ENCODE measurements around the gene SH3GL3.

Gene SH3GL3

GRCh38 chr15:83565138-83565537, 118.0 kb downstream of the SH3GL3 start:
- no peak for DNase-seq (ENCODE audit: low read depth in 2 of 3, low spot score in 2 of 3)

- DNase-seq (ENCODE audit: low read depth in 2 of 3, low spot score in 2 of 3) = no peak
Measured at GRCh38 chr15:83565553-83566159, 118.5 kb downstream of the SH3GL3 start.

GRCh38 chr15:83567318-83567717, 120.2 kb downstream of the SH3GL3 start:
- no peak for DNase-seq (ENCODE audit: low read depth in 2 of 3, low spot score in 2 of 3)

- no peak for DNase-seq (ENCODE audit: low read depth in 2 of 3, low spot score in 2 of 3)
Measured at GRCh38 chr15:83569341-83569740, 122.2 kb downstream of the SH3GL3 start.

GRCh38 chr15:83570756-83571155, 123.6 kb downstream of the SH3GL3 start:
- DNase-seq (ENCODE audit: low read depth in 2 of 3, low spot score in 2 of 3) = no peak

- no peak for DNase-seq (ENCODE audit: low read depth in 2 of 3, low spot score in 2 of 3)
Measured at GRCh38 chr15:83571820-83572707, 124.9 kb downstream of the SH3GL3 start.

GRCh38 chr15:83574345-83574744, 127.2 kb downstream of the SH3GL3 start:
- no peak for DNase-seq (ENCODE audit: low read depth in 2 of 3, low spot score in 2 of 3)

- DNase-seq (ENCODE audit: low read depth in 2 of 3, low spot score in 2 of 3) = no peak
Measured at GRCh38 chr15:83578691-83579090, 131.6 kb downstream of the SH3GL3 start.

- no peak for DNase-seq (ENCODE audit: low read depth in 2 of 3, low spot score in 2 of 3)
Measured at GRCh38 chr15:83581381-83581780, 134.2 kb downstream of the SH3GL3 start.

GRCh38 chr15:83582381-83582780, 135.2 kb downstream of the SH3GL3 start:
- DNase-seq (ENCODE audit: low read depth in 2 of 3, low spot score in 2 of 3) = no peak

GRCh38 chr15:83585601-83586335, 138.6 kb downstream of the SH3GL3 start:
- no peak for DNase-seq (ENCODE audit: low read depth in 2 of 3, low spot score in 2 of 3)

GRCh38 chr15:83587091-83587490, 139.9 kb downstream of the SH3GL3 start:
- no peak for DNase-seq (ENCODE audit: low read depth in 2 of 3, low spot score in 2 of 3)

- DNase-seq (ENCODE audit: low read depth in 2 of 3, low spot score in 2 of 3) = no peak
Measured at GRCh38 chr15:83588441-83588840, 141.3 kb downstream of the SH3GL3 start.

- no peak for DNase-seq (ENCODE audit: low read depth in 2 of 3, low spot score in 2 of 3)
Measured at GRCh38 chr15:83592370-83593040, 145.4 kb downstream of the SH3GL3 start.

GRCh38 chr15:83595191-83595590, 148.1 kb downstream of the SH3GL3 start:
- DNase-seq (ENCODE audit: low read depth in 2 of 3, low spot score in 2 of 3) = no peak

- DNase-seq (ENCODE audit: low read depth in 2 of 3, low spot score in 2 of 3) = no peak
Measured at GRCh38 chr15:83598031-83598430, 150.9 kb downstream of the SH3GL3 start.

- no peak for DNase-seq (ENCODE audit: low read depth in 2 of 3, low spot score in 2 of 3)
Measured at GRCh38 chr15:83602021-83602420, 154.9 kb downstream of the SH3GL3 start.

GRCh38 chr15:83604549-83604948, 157.4 kb downstream of the SH3GL3 start:
- DNase-seq (ENCODE audit: low read depth in 2 of 3, low spot score in 2 of 3) = no peak

- DNase-seq (ENCODE audit: low read depth in 2 of 3, low spot score in 2 of 3) = no peak
Measured at GRCh38 chr15:83605111-83605945, 158.2 kb downstream of the SH3GL3 start.

- DNase-seq (ENCODE audit: low read depth in 2 of 3, low spot score in 2 of 3) = no peak
Measured at GRCh38 chr15:83610132-83610531, 163.0 kb downstream of the SH3GL3 start.
